HG02981 (cell line): ENCODE measurements around the gene RBPJ.

Experiments
- ATAC-seq: cut with Tn5 transposase; IDR thresholded peaks from one replicate; pipeline ENCODE4 v1.9.1; 2021; ENCODE audit warnings: mild to moderate bottlenecking, moderate library complexity; ENCODE audit not compliant: unreplicated experiment

The RBPJ gene

DNA sequence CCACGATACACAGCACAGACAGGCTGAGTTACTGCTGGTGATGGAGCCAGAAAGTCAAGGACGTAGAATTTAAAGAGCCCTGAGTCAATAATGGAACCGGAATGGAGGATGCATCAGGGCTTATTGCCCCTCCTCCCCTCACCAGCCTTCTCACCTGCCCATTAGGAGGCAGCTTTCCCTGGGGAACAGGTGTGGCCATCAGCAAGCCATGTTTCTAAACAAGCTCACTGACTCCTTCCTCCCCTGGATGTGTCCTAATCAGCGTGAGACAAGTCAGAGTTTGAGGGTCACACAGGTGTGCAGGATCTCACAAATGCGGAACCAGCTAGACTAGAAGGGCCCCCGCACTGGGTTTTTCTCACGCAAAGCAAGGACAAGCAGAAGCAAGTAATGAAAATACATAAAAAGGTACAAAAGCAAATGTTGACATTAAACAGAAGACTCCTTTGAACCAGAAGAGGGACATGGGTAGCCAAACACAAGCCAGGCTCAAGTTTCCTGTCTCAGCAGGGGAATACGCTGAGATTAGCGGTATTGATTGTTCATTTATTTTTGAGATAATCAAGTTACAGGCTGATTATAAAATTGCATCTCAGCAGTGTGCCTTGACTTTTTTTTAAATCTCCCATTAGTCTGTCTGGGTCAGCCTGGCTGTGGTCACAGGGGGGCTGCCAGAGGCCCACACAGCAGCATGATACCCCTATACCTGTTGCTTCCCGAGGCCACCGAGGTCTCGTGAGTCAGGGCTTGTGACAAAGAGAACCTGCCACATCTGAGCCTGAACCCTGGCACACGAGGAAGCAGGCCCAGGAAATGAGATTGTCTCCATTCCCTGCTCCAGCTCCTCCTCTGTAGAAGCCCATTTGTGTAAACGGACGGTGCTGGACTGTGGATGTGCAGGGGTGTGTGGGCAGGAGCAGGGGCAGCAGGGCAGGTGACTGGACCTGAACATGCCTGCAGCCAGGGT, 132.0 kb downstream of the RBPJ start:
- ATAC-seq = no peak

DNA sequence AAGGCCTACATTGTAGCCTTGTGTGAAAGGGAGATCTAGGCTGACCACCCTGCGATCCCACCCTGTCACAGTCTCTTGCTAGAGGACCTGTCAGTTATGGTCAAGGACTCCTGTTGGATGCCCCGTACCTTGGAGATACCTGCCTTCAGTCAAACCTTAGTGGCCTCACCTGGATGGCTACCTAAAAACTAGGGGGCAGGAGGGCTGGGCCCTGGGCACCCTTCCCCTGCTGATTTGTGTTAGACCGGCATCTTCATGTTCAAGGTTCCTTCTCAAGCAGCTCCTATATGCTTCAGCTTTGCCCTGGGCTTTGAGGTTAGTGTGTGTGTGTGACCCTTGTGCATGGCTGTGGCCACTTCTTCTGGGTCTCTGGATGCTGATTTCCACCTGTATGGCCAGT, 134.1 kb downstream of the RBPJ start:
- no peak for ATAC-seq

DNA sequence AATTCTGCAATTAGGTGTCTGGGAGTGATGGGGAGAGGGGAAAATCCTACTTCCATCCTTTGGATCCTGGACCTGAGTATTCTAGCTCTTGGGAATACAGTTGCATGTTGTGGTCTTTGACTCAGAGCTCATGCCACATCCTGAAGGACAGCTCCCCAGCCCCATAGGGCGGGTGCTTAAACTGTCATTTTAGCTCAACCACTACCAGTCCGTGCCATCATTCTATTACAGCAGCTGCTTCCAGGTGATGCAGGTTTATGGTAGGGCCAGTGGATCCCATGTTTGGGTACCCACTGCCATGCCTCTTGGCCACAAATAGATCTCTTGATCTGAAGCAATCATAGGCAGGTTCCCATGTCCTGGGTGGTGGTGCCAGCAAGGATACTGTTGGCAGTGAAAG, 134.8 kb downstream of the RBPJ start:
- ATAC-seq = no peak

DNA sequence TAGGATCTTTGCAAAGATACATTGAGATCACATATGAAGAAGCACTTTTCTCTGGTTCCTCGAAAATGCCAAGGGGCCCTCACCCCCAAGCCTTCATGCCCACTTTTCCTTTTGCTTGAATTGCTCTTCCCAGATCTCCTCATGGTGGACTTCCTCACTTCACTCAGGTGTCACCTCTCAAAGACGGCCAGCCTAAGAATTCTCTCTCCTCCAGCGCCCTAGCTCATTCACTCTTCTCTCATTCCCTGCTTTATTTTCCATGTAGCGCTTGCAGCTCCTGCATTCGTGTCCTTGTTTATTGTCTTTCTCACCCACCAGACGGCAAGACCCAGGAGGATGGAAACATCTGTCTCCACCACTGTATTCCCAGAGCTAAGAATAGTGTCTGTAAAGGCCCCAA, 136.6 kb downstream of the RBPJ start:
- no peak for ATAC-seq

- ATAC-seq = no peak
Measured at GRCh38 chr4:26458157-26458561, 137.3 kb downstream of the RBPJ start.

DNA sequence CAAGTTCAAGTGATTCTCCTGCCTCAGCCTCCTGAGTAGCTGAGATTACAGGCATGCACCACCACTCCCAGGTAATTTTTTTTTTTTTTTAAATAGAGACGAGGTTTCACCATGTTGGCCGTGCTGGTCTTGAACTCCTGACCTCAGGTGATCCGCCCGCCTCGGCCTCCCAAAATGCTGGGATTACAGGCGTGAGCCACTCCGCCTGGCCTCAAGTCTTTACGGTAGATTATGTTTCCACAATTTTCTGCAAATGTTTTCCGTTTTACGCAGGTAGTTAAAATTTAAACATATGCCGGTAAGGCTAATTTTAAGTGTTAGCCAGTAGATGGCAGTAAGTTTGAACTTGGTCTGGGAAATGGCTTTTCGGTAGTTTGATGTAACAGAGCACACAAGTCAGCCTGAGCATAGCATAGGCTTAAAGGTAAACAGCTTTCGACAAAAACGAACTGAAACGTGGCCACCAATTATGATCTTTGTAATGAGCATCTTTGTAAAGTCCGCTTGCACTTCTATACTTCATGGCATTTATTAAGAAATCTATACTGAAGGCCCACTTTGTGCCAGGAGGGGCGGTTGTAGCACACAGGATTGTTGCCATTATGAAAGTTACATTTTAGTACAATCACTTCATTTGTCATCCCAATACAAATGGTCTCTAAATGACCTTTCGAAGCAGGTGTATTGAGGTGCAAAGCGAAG, 138.4 kb downstream of the RBPJ start:
- ATAC-seq = no peak

GRCh38 chr4:26459756-26460530, 139.1 kb downstream of the RBPJ start:
- no peak for ATAC-seq

DNA sequence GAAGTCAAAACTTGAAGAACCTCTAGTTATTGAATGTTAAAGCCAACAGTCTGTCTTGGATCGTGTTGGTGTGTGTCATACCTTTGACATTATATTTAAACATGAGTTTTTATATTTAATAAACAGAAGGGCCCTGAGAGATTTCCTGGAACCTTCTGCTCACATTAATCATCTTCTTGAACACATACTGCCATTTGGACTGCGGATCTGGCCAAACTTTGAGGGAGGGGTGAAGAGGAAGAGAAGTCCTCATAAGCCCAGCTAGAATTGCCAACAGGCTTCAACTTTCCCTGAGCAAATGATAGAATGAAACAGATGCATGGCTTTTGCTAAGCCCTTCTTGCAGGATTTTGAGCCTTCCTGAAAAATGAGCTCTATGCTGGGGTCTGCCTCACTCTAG, 142.1 kb downstream of the RBPJ start:
- no peak for ATAC-seq

- ATAC-seq = no peak
Measured at GRCh38 chr4:26463386-26463785, 142.6 kb downstream of the RBPJ start.

DNA sequence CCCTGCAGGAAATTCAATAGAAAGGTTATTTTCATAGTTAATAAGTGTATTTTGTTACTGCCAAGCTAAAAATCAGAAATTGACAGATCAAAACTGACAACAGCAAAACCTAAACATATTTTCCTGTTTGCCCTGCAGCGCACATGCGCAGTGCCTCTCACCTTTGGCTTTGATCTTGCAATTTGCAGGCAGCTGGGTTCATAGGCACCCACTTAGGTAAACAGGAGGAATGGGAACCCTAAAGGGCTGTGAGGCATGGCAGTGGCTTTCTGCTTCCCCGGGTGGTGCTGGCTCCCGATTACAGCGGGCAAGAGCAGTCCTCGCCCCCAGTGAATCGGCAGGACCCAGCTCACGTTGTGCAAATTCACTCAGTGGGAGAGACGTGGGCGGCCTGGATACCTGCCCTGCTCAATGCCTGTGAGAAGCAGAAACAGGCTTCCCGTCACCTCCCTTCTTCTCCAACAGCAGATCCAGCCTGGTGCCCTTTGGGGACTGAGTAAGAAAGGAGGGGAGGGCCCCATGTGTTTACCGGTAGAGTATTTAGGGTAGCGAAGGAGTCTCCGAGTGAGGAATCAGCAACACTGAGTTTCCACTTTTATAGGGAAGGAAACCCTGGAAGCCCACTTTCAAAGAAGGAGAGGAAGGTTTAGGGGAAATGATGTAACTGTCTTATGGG, 143.7 kb downstream of the RBPJ start:
- no peak for ATAC-seq

DNA sequence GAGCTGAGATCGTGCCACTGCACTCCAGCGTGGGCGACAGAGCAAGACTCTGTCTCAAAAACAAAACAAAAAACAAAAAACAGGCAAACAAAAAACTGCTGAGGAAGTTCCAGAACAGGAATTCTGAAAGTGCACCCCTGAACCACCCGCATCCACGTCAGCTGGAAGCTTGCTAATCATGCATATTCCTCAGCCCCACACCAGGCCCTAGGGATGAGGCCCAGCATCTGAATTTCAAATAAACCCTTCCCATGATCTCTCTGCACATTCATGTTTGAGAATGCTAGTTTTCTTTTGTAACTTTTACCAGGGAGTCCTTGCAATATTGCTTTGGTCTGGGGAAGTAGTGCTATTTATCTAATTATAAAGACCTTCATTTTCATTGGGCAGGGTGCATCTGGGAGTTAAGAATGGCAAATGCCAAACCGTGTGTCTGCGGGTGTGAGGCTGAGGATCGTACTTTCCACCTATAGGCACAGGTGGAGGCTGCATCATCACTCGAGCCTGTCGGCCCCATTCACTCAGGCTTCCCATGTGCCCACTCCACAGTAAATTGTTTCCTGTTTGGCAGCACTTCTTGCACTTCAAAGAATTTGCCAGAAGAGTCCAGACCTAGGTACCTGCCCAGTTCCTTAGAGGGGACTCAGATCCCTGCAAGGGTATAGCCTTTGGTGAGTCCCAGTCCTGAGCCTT, 145.9 kb downstream of the RBPJ start:
- ATAC-seq = no peak

DNA sequence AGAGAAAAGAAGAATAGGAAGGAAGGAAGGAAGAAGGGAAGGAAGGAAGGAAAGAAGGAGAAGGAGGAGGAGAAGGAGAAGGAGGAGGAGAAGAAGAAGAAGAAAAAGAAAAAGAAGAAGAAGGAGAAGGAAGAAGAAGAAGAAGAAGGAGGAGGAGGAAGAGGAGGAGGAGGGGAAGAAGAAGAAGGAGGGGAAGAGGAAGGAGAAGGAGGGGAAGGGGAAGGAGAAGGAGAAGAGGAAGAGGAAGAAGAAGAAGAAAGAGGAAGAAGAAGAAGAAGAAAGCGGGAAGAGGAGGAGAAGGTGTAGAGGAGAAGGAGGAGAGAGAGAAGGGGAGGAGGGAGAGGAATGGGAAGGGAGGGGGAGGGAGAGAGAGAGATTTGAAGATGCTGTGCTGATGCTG, 146.9 kb downstream of the RBPJ start:
- no peak for ATAC-seq

DNA sequence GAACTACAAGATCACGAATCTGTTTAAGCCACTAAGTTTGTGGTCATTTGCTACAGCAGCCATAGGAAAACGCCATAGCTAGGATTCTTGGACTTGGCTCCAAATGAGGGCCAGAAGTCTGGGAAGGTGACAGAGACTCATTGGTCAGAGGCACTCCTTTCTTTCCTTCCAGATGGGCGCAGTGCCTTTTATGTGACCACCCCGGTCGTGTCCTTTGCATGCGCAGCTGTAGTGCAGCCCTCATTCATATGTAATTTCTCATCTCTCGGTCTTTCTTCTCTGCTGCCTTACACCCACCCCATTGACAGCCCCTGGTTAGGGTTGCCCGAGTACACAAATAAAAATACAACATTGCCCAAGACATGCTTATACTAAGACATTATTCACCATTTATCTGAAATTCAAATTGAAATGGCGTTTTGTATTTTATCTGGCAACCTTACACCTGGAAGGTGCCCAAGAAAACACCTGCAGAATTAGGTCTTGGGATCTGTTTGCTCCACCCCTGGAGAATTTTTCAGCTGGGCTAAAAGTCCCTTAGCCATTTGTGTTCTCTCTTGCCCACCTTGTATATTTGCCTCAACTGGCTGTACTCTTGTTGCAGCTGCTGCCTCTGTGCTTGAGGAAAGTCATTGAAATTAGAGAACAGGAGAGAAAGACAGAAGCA, 147.6 kb downstream of the RBPJ start:
- ATAC-seq = no peak

GRCh38 chr4:26468977-26469376, 148.2 kb downstream of the RBPJ start:
- ATAC-seq = no peak

GRCh38 chr4:26471890-26472289, 151.1 kb downstream of the RBPJ start:
- no peak for ATAC-seq

DNA sequence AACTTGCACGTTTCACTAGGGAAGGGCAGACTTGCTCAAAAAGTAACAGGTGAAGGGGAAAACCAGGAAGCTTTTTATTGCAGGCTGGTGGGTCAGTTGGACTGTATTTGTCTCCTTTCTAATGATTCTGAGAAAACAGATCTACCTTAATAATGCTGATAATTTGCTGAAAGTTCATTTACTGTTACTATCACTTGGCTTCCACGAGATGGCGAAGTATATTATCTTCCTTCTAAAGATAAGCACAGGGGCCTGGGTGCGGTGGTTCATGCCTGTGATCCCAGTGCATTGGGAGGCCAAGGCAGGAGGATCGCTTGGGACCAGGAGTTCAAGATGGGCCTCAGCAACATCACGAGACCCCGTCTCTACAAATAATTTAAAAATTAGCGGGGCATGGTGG, 153.1 kb downstream of the RBPJ start:
- ATAC-seq = no peak

DNA sequence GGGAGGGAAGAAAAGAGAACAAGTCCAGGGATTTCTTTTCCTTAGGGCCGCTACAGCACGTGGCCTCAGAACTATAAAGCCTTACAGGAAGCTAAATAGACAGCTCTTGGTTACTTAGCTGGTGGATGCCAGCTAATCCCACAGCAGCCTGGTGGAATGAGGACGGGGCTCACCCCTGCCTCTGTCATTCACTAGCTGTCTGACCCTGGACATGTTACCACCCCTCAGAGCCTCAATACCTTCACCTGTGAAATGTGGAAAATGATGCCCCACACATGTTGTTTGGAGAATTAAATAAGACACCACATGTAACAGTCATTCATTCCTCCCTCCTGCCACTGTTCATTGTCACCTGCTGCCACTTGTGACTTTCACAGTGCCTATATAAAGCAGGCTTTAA, 153.7 kb downstream of the RBPJ start:
- no peak for ATAC-seq

- ATAC-seq = no peak
Measured at GRCh38 chr4:26475716-26476115, 154.9 kb downstream of the RBPJ start.

- ATAC-seq = no peak
Measured at GRCh38 chr4:26476545-26476944, 155.7 kb downstream of the RBPJ start.

GRCh38 chr4:26478330-26478729, 157.5 kb downstream of the RBPJ start:
- ATAC-seq = no peak
